ENCODE data around the gene PRKCSH. TPM values are rescaled to one million over a fixed set of nuclear protein-coding genes. Genes with fewer than 3 reads are reported as not detected.
A peak's percentile ranks its signal among the peaks of the same experiment; 100 is the strongest.

Gene PRKCSH
- total RNA-seq, 4 donors from 2014 or later: 64.1 to 107 (median 99.1) TPM

GRCh38 chr19:11494634-11495285 is 59.3 kb downstream of the PRKCSH start:
- DNase-seq: no peak
- no peak overlapping the region for H3K4me3 ChIP-seq
- 95 to 100% methylated on average over 1 to 6 of the region's 27 CpGs for WGBS, 2 donors
- H3K9me3 ChIP-seq: no peaks in the 10 kb centered on the region
- intact Hi-C loops (cut with DNase I): no loop called here
- H3K4me1 ChIP-seq: no peaks in the 10 kb centered on the region
- H3K36me3 ChIP-seq: peaks cover 0 to 83% (median 8%) of the 10 kb centered on the region in 3 donors
- TF ChIP-seq POLR2A (IDR thresholded peaks at IDR 0.05) (no peak), CTCF (IDR thresholded peaks at IDR 0.05) (no peak)
- no peak overlapping the region for H3K27ac ChIP-seq
- no peaks in the 10 kb centered on the region for H3K27me3 ChIP-seq

GRCh38 chr19:11495481-11495880 is 60.0 kb downstream of the PRKCSH start:
- Histone ChIP-seq H3K4me3 (no peak overlapping the region), H3K9me3 (no peaks in the 10 kb centered on the region), H3K4me1 (no peaks in the 10 kb centered on the region), H3K36me3 (peaks cover 0 to 76% (median 8%) of the 10 kb centered on the region in 3 donors), H3K27ac (no peak overlapping the region), H3K27me3 (no peaks in the 10 kb centered on the region)
- no peak for TF ChIP-seq POLR2A (IDR thresholded peaks at IDR 0.05)
- TF ChIP-seq CTCF (IDR thresholded peaks at IDR 0.05): no peak
- WGBS, 2 donors: 78 to 81% methylated on average over 7 to 8 of the region's 10 CpGs
- no peak for DNase-seq
- intact Hi-C loops (cut with DNase I): no loop called here

GRCh38 chr19:11495885-11496284 is 60.5 kb downstream of the PRKCSH start:
- no peaks in the 10 kb centered on the region for H3K4me1 ChIP-seq
- intact Hi-C loops (cut with DNase I): no loop called here
- WGBS, 2 donors: 80 to 96% methylated on average over 1 to 5 of the region's 22 CpGs
- H3K27me3 ChIP-seq: no peaks in the 10 kb centered on the region
- no peak overlapping the region for H3K27ac ChIP-seq
- no peak overlapping the region for H3K4me3 ChIP-seq
- DNase-seq: no peak
- TF ChIP-seq POLR2A (IDR thresholded peaks at IDR 0.05) (no peak), CTCF (IDR thresholded peaks at IDR 0.05) (no peak)
- no peaks in the 10 kb centered on the region for H3K9me3 ChIP-seq
- H3K36me3 ChIP-seq: peaks cover 0 to 72% (median 8%) of the 10 kb centered on the region in 3 donors

GRCh38 chr19:11496391-11497163 is 61.1 kb downstream of the PRKCSH start:
- no peak overlapping the region for H3K4me3 ChIP-seq
- no peaks in the 10 kb centered on the region for H3K9me3 ChIP-seq
- H3K36me3 ChIP-seq: peaks cover 0 to 66% (median 8%) of the 10 kb centered on the region in 3 donors
- no peak overlapping the region for H3K27ac ChIP-seq
- DNase-seq: no peak
- H3K4me1 ChIP-seq: no peaks in the 10 kb centered on the region
- 73 to 91% methylated on average over 8 to 9 of the region's 17 CpGs for WGBS, 2 donors
- intact Hi-C loops (cut with DNase I): no loop called here
- no peaks in the 10 kb centered on the region for H3K27me3 ChIP-seq
- no peak for TF ChIP-seq POLR2A (IDR thresholded peaks at IDR 0.05)
- peak; percentile 35 to 75 (median 54) for TF ChIP-seq CTCF (IDR thresholded peaks at IDR 0.05)

- TF ChIP-seq CTCF (IDR thresholded peaks at IDR 0.05): no peak
- no peak for TF ChIP-seq POLR2A (IDR thresholded peaks at IDR 0.05)
- peaks cover 0 to 3% (median 0%) of the 10 kb centered on the region in 3 donors for H3K4me1 ChIP-seq
- DNase-seq: no peak
- peaks cover 0 to 50% (median 8%) of the 10 kb centered on the region in 3 donors for H3K36me3 ChIP-seq
- WGBS, 2 donors: 86 to 91% methylated on average over 5 to 6 of the region's 6 CpGs
- no peak overlapping the region for H3K27ac ChIP-seq
- intact Hi-C loops (cut with DNase I): no loop called here
- no peaks in the 10 kb centered on the region for H3K9me3 ChIP-seq
- H3K27me3 ChIP-seq: no peaks in the 10 kb centered on the region
- no peak overlapping the region for H3K4me3 ChIP-seq
These were observed 63.8 kb downstream of the PRKCSH start for GRCh38 chr19:11499220-11499726.

All from esophagus squamous epithelium (tissue), 5 donors.